H1 (cell line): ENCODE data around the gene LHX5. TPM values are rescaled to one million over a fixed set of nuclear protein-coding genes. Genes with fewer than 3 reads are reported as not detected.

Source experiments
- MAFK ChIP-seq: IDR thresholded peaks from 2 replicates; pipeline ENCODE4 v1.6.1; 2012; ENCODE audit warnings: low read depth, mild to moderate bottlenecking, improper control_type of control experiment, low read length
- POLR2AphosphoS5 ChIP-seq: IDR thresholded peaks from 2 replicates; pipeline ENCODE4 v1.6.1; 2011; ENCODE audit warnings: low read depth, low read length
- SP2 ChIP-seq: IDR thresholded peaks from 2 replicates; pipeline ENCODE4 v1.6.1; 2012; ENCODE audit warnings: mild to moderate bottlenecking, low read length, inconsistent platforms
- SP4 ChIP-seq: IDR thresholded peaks from 2 replicates; pipeline ENCODE4 v1.6.1; 2012; ENCODE audit warnings: low read length, inconsistent platforms
- TAF7 ChIP-seq: optimal IDR thresholded peaks from 2 replicates; pipeline ENCODE3; 2011; ENCODE audit warnings: low read depth, mild to moderate bottlenecking, inconsistent platforms, low read length, moderate library complexity, borderline replicate concordance
- ZNF274 ChIP-seq: IDR thresholded peaks from 2 replicates; pipeline ENCODE4 v1.7.0; 2012; ENCODE audit warnings: low read length, borderline replicate concordance; ENCODE audit errors: extremely low read depth
- polyA plus RNA-seq, 7 experiments: library from polyadenylated mRNA; depleted of rRNA in 3 of 7; stranded (reverse) in 5 of 7; unstranded in 2 of 7; fragments of >200 nt in 5 of 7; fragments of 200-250 nt in 2 of 7; gene quantifications; 1 replicate in 5 of 7; 2 replicates in 1 of 7; 4 replicates in 1 of 7; pipeline versions ENCODE4 v1.2.1 to v1.2.3, GENCODE V29; 2011 to 2013; ENCODE audit warnings: missing spikeins in 2 of 7, mixed read lengths in 2 of 7
- total RNA-seq: library from RNA; stranded (reverse); fragmentation: NEBNext Ultra II Directional; extraction: Animal tissue kit (Norgen Biotek cat#: 25700); gene quantifications from 2 replicates; pipeline ENCODE4 v1.2.1, GENCODE V29; 2021
- TF ChIP-seq, protein P1 (sequence below): IDR thresholded peaks from 2 replicates; pipeline ENCODE4 v1.6.1; 2012; ENCODE audit warnings: inconsistent platforms

LHX5 gene
- total and polyA plus RNA-seq, 2 of the 8 experiments (the other 6 are each of a cell fraction or from before 2014, with no cell fraction given): 0.47 to 1.1 TPM

DNA sequence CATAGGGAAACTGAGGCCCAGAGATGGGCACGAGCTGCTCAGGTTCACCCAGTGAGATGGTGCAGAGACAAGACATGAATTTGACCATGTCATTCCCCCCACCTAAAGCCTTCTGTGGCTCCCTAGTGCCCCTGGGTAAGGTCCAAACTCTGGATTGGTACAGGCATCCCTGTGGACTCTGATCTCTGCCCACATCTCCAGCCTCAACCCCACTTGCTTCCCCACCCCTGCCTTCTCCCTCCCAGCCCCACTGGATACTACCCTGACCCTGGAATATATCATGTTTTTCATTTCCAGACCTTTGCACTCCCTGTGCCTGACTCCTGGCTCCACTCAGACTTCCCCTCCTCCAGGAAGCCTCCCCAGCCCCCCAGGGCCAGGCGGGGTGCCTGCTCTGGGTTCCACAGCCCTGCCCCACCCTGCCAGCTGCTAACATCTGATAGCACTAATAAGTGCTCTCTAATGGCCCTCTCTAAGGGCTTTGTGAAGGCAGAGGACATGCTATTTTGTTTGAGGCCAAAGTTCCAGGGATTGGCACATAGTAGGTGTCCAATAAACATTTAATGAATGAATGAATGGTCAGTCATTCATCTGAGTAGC lies 50.6 kb downstream of the LHX5 start (continued):
- TF ChIP-seq POLR2AphosphoS5 (no peak), SP2 (no peak), ZNF274 (no peak), SP4 (no peak), TAF7 (no peak), MAFK (no peak)
- TF ChIP-seq, protein P1, sequence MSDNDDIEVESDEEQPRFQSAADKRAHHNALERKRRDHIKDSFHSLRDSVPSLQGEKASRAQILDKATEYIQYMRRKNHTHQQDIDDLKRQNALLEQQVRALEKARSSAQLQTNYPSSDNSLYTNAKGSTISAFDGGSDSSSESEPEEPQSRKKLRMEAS: no peak
